Measurements from ENCODE around the gene SUSD6.
"Not testable (repeated sequence)": the region's sequence is repeated elsewhere in the genome, so short reads cannot be mapped to it uniquely, and the experiment has no call there.

Gene SUSD6

DNA sequence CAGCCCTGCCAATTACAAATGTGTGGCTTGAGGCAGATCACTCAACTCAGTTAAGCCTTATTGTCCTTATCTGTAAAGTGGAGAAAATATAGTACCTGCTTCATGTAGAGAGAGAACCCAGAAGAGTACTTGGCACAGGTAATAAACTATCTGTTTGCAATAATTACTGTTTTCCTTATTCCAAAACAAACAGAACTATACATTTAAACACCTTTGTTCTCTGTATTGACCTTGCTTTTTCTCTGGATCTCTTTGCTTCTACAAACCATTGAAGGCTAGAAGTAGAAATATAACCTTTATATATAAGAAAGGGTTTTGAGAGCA is 84.8 kb downstream of the SUSD6 start:
- DNase-seq (ENCODE audit: low read depth), result no peak

DNA sequence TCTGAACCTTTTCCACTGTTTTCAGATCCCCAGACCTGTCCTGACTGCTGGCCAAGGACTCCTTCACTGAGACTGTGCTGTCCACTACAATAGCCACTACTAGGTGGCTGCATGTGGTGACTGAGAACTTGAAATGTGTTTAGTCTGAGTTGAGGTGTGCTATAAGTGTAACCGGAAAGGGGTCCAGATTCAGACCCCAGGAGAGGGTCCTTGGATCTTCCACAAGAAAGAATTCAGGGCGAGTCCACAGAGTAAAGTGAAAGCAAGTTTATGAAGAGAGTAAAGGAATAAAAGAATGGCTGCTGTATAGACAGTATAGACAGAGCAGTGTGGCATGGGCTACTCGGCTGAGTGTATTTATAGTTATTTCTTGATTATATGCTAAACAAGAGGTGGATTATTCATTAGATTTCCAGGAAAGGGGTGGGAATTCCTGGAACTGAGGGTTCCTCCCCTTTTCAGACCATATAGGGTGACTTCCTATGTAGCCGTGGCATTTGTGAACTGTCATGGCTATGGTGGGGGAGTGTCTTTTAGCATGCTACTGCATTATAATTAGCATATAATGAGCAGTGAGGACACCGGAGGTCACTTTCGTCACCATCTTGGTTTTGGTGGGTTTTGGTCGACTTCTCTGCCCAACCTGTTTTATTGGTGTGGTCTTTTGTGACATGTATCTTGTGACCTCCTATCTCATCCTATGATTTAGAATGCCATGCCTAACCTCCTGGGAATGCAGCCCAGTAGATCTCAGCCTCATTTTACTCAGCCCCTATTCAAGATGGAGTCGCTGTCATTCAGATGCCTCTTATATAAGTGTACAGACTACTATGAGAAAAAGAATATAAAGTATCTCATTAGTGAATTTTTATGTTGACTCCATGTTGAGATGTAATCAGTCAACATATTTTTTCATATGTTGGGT is 85.5 kb downstream of the SUSD6 start:
- DNase-seq (ENCODE audit: low read depth), result no peak

DNA sequence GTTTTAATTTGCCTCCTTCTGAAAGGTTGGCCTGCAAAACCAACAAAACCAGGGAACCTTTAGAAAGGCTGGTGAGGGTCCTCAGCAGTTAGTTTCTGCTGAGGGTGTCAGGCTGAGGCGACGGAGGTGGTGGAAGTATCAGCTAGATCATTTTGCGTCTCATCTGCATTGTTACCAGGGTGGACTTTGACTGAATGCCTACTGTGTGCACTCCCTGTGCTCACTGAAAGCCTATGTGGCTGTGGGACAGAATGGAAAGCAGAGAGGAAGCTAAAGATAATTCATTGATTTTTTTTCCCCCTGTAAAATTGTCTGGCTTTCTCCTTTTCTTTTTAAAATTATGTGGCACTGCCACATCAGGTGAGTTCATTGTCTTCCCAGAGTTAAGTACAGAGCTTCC is 87.2 kb downstream of the SUSD6 start:
- DNase-seq (ENCODE audit: low read depth), result no peak

DNA sequence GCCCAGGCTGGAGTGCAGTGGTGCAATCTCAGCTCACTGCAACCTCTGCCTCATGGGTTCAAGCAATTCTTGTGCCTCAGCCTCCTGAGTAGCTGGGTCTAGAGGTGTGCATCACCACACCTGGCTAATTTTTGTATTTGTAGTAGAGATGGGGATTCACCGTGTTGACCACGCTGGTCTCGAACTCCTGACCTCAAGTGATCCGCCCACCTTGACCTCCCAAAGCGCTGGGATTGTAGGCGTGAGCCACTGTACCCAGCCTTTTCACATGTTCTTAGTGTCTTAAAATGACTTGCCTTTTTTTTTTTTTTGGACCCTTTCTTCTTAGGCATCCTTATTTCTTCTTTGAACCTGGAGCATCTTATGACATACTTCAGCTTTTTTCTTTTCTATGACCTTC is 87.8 kb downstream of the SUSD6 start:
- not testable (repeated sequence) for DNase-seq (ENCODE audit: low read depth)

DNA sequence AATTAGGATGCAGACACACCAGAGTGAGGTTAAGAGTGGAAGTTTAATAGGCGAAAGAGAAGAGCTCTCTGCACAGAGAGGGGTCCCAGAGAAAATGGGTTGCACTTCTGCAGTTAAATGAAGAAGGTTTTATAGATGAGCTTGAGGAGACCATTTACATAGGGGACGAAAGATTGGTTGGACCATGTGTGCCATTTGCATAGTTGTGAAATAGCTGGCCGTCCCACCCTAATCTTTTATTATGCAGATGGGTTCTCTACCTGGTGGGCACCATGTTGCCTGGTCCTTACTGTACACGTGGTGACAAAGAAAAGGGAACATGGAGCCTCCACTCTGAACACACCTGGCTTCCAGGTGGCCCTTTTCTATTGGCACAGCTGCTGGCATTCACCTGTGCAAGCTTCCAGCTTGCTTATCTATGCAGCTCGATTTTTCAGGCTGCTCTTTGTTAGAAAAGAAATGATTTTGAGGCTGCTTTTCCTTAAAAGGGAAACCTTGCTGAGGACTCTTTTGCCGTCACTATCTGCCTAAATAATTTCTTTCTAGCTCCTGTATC is 88.4 kb downstream of the SUSD6 start:
- no peak for DNase-seq (ENCODE audit: low read depth)

DNA sequence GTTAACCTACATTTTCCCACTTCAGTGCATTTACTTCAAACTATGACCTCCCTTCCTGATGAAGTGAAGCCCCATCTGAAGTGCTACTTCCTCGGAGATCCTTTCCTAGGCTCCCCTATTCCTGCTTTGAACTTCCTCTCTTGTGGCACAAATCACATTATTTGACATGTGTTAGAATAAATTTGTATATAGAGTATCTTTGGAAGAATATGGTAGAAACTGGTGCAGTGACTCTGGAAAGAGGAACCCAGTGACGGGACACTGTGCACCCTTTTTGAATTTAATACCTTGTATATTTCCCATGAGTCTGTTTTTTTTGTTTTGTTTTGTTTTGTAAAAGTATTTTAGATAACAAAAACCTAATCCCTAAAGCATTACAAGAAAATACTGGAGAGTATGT is 89.2 kb downstream of the SUSD6 start:
- no peak for DNase-seq (ENCODE audit: low read depth)

DNA sequence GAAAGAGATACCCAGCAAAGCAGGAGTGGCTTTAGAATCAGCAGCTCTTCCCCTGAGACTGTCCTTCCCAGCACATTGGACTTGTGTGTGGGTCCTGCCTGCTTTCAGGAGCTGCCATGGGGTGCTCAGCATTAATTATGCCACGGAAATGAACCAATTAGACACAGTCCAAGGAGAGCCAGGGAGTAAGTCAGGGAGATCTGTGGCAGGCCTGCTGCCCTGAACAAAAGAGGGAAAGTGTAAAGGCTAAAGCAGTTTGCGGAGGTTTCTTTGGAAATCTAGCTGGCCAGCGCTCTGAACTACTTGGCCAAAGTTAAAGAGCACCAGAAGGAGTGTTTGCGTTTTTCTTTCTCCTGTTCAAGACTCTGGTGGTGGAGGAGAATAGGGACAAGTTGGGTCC is 89.9 kb downstream of the SUSD6 start:
- no peak for DNase-seq (ENCODE audit: low read depth)

DNA sequence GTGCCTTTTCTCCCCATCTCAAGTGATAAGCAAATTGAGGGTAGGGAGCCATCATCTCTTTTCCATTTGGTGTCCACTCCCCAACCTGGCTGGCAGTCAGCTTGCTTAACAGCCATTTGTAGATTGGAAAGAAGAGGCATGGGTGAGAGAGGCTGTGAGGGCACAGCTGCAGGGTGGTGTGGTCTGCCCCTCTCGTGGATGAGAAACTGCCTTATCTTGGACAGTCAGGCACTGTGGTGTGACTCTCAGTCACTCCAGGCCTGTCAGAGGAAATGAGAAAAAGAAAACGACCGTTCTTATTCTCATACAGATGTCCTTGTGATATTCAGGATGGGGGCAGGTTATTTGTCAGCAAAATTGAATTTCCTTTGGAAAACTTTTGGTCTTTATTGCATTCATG is 90.5 kb downstream of the SUSD6 start:
- no peak for DNase-seq (ENCODE audit: low read depth)

DNA sequence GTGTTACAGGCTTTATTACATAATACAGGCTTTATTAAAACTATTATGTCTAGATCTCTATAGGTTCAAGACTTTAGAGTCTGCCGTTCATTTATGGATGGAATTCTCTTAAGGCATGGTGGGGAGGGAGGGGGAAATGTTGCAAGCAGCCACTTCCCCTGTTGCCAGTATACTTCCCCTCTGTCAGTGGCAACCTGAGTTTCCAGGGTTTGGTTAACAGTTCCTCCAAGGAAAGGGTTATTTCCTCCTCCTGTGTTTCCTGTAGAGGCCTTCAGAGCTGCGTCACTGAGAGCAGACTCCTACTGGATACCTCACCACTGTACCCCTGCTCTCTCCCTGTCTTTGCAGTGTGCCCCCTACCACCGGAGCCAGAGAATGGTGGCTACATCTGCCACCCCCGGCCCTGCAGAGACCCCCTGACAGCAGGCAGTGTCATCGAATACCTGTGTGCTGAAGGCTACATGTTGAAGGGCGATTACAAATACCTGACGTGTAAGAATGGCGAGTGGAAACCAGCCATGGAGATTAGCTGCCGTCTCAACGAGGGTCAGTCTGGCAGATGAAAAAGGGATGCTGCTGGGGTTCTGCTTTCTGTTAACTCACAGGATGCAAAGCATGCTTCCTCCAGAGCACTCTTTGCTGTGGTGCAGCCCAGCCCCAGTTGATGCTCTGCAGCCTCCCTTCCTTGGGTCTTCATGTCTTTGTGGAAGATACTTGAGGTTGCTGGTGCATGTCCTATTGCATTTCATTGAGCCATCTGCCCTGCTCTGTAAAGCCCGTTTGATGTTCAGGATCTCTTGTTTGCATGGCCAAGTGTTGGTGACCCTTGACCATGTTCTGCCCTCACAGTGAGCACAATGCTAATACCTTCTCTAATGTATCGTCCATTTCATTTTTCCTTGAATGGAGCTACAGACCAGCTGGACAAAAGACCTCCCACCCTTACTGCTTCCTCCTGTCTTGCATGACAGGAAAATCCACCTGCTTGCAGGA is 91.9 kb downstream of the SUSD6 start:
- DNase-seq (ENCODE audit: low read depth), result no peak

DNA sequence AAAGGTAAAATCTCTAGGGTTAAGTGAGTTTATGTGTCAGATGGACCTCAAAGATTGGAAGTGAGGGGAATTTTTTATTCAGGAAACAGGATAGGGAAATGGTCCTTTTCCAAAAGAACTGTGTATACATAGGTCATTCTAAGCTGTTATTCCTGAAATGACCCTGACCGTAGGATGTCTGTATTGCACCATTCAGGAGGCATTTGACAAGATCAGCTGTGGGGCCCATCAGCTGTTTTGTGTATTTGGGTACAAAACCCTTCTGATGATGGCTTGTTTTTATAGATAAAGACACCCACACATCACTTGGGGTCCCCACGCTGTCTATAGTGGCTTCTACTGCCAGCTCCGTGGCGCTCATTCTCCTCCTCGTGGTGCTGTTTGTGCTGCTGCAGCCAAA is 92.9 kb downstream of the SUSD6 start:
- DNase-seq (ENCODE audit: low read depth), result no peak

DNA sequence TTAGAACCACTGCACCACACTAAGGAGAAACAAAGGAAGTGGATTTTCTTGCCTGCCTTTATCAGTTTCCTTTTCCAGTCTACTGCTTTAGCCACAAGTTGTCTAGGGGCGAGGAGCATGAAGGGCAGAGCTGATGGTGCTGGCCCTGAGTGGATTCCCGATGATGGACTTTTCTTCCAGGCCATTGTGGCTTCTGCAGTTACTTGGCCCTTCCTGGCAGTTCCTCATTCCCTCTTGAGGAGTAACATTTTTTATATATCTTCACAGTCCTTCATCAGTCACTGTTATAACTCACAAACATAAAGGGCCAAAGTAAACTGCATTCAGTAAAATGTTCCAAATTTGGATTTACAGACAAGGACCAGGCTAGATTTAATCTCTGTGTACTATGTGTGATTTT is 94.3 kb downstream of the SUSD6 start:
- DNase-seq (ENCODE audit: low read depth), result no peak

DNA sequence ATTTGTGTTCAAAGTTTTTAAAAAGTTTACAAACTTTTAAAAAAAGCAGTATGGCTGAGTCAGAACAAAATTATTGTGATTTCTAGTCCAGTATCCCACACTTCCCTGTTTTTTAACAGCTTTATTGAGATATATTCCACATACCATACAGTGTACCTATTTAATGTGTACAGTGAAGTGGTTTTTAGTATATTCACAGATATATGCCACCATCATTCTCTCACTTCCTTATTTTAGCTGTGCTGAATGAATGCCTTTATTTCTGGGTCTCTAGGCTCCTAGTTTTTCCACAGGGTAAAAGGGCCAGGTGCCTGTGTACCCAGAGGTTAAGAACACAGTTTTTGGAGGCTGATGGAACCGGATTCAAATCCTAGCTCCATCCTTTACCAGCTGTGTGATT is 96.7 kb downstream of the SUSD6 start:
- no peak for DNase-seq (ENCODE audit: low read depth)

DNA sequence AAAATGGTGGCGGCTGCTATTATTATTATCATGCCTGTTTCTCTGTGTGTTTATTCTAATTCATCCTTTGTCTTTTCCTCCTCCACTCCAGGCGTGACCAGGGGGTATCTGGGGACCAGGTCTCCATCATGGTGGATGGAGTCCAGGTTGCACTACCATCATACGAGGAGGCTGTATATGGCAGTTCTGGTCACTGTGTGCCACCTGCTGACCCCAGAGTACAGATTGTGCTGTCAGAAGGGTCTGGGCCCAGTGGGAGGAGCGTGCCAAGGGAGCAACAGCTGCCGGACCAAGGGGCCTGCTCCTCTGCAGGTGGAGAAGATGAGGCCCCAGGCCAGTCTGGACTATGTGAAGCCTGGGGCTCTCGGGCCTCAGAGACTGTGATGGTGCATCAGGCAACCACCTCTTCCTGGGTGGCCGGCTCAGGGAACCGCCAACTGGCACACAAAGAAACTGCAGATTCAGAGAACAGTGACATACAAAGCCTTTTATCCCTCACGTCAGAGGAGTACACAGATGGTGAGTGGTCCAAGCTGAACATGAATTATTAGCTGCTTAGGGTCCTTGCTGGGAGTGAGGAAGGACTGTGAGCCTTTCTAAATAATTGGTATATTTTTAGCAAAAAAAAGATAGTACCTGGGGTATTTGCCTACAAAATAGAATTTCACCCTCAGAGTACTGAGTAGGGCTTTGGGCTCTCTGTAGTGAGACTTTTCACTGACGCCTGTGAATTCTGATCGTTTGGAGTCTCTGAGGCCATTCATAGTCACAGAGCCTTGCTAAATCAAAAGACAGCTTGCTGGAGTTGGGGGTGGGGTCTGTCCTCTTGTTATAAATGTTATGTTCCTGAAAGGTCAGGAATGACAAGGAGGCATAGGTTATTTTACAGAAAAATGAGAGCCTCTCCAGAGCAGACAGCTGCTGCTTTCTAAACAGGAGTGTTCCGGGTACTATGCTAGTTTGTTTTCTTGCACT is 97.5 kb downstream of the SUSD6 start:
- no peak for DNase-seq (ENCODE audit: low read depth)

DNA sequence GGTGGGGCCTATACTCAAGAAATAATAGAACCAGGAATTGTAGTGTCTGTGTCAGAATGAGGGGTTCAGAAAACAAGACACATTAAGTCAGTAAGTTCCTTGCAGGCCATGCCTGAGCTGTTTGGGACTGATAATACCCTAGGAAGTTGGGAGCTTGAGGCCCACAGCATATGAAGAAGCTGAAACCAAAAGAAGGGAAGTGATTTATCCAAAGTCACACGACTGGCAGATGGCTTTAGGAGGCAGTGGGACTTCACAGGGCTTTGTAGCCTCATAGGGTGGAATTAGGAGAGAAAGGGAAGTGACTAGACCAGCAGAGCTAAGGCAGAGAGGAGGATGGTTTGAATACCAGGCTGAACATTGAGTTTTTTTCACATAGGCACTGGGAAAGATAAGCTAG is 99.0 kb downstream of the SUSD6 start:
- no peak for DNase-seq (ENCODE audit: low read depth)

DNA sequence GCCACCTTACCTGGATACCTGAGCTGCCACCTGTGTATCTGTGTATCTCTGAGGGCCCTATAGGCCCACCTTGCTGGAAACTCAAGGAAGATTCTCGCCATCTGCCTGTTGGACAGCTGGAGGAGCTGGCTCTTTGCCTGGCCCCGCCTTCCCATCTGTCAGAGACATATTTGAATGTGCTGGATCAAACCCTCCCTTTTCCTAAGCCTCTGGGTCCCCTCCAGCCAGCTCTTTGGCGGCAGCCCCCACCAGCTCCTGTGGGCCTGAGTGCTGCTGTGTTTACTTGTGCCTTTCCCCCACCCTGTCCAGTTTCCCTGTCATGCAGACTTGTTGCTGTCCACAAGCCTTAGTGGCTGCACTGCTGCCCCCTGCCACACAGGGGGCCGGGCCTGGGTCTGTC is 99.7 kb downstream of the SUSD6 start:
- no peak for DNase-seq (ENCODE audit: low read depth)

DNA sequence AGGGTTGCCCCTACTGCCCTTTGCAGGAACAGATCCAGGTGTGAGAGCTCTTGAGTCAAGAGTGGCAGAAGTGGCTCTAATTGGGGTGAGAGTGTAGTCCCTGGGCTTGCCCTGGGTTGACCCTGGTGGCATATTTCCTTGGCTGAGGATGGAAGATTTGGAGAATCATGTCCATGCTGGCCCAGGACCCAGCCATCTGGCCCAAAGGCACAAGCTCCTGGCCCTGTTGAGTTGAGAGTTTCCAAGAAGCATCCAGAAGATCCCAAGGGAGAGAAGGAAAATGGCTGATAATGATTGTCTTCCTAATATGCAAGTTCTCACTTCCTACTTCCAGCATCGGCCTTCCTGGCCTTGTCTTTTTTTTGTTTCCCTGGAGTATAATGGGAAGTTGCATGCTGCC is 100.1 kb downstream of the SUSD6 start:
- DNase-seq (ENCODE audit: low read depth), result no peak

DNA sequence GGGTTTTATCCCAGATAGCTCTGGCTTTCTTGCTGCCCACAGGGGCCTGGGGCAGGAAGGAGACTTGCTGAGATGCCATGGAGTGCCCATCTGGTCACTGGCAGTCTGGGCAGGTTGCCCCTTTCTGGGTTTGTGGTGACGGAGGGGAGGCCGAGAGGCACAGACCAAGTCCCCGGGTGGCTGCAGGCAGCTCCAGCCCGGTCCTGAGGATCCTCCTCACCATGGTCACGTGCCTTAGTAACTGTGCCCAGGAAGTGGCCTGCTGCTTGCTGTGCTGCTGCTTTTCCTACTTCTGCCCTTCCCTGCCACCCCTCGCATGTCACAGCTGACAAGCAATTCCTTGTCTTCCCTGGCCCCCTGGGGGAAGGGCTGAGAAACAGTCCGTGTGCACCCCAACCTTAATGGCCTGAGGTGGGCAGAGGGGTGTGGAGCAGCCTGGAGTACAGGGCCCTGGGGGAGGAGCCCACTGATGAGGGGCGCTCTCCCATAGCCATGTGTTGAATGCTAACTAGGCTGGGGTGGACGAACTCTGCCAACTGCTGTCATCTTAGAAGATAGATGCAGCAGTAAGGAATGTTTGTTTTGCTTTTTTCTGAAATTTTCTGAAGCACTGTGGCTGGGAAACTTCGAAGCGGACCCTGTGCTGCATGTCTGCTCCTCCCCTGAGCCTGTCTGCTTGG is 100.6 kb downstream of the SUSD6 start:
- no peak for DNase-seq (ENCODE audit: low read depth)

DNA sequence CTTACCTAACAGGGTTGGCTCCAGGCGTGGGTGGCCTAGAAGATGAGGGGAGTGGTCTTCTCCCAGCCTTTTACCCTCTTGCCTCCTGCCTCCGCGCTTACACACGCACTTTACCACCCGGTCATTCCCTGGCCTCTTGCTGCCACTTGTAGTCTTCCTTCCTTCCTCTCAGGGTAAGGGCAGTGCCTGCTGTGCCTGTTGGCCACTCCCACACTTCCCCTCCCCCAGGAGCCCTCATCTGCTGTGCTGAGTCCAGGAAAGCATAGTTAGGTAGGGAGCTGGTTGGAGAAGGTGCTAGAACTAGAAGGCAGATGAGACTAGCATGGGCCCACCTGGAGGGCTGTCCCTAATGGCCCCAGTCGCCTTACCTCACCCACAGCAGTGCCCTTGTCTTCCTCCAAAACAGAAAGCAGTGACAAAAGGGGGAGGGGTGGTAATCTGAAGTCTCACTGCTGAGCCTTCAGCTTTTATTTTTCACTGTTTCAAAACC is 101.2 kb downstream of the SUSD6 start:
- no peak for DNase-seq (ENCODE audit: low read depth)

DNA sequence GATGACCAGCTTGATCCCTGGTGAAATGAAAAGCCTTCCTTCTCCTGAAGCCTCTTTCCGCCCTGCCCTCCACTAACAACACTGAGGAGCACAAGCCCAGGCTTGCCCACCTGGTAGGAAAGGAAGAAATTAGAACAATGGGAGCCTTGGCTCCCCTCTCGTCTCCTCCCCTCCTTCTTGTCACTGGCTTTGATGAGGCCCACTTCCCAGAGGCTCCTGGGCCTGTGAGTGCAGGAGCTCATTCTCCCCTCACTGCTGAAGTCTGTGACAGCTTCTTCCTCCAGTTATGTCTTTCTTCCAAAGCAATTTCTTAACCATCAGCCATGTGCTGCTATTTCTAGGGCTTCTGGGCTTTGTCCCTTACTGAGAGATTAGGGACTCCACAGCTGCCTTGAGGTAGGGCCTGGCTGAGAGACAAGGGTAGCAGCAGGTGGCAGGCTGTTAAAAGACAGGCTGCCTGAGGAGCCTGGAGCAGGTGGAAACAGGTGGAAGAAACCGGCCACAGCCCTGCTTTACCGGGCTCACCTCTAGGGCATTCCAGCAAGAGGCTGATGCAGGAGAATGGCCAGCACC is 101.9 kb downstream of the SUSD6 start:
- DNase-seq (ENCODE audit: low read depth), result no peak

DNA sequence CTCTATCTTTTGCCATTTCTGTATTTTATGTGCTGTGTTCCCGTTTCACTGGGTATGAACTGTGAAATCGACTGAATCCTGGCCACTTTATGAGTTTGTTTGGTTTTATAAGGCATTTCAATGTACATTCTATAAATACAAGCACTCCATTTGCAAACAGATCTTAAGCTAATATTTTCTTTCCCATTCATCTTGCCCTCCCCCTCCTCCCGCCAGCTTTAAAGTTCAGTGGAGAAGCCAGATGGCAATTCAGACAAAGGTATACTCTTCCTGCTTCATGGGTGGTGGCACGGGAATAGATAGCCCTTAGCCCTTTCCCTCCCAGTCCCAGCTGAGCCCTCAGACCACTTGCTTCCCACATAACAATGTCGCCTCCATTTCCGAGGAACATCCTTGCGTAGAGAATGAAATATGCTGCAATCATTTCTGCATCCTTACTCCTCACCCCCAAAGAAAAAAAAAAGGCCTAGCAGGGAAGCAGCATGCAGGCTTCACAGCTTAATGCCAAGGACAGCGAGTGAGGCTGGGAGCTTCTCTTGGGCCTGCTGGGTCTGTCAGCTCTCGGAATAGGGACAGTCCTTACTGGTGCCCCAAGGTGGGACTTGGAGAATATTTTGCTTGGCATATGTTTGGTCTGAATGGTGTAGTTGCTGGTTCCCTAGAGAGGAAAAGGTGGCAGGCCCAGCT is 102.7 kb downstream of the SUSD6 start:
- no peak for DNase-seq (ENCODE audit: low read depth)
